ENCODE data around the gene TAF3.
A peak's percentile ranks its signal among the peaks of the same experiment; 100 is the strongest.

TAF3 gene

GRCh38 chr10:8049865-8050555, 231.7 kb downstream of the TAF3 start:
- DNase-seq = no peak

- peak; percentile 30 for DNase-seq
Observed at GRCh38 chr10:8050556-8051108, 232.3 kb downstream of the TAF3 start.

- no peak for DNase-seq
Observed at GRCh38 chr10:8051109-8051821, 233.0 kb downstream of the TAF3 start.

GRCh38 chr10:8051851-8052257, 233.5 kb downstream of the TAF3 start:
- DNase-seq = no peak

GRCh38 chr10:8052341-8052955, 234.1 kb downstream of the TAF3 start:
- DNase-seq = no peak

DNA sequence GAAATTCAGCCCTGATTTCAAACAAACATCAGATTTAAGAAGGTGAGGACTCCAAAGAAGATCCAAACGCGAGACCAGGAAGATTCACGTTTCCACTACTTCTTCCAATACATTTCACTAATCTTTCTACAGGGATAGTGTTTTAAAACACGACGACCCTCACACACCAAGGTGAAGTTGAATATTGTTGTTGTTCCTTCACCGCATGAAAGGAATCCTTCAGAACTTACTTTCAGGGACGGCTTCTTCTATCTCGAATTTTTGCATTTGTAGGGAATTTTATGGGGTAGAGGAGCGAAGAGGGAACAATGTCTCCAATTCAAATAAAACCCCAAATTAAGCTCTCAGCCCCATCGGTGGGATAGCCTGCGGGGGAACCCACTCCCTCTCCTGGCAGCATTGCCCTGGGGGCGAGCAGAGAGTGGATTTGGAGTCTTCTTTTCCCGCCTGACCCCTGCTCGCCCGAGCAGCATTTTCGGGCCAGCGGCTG, 234.7 kb downstream of the TAF3 start:
- no peak for DNase-seq

GRCh38 chr10:8053446-8054243, 235.3 kb downstream of the TAF3 start:
- peak; percentile 85 for DNase-seq

- DNase-seq = no peak
Observed at GRCh38 chr10:8054244-8054493, 235.9 kb downstream of the TAF3 start.

DNA sequence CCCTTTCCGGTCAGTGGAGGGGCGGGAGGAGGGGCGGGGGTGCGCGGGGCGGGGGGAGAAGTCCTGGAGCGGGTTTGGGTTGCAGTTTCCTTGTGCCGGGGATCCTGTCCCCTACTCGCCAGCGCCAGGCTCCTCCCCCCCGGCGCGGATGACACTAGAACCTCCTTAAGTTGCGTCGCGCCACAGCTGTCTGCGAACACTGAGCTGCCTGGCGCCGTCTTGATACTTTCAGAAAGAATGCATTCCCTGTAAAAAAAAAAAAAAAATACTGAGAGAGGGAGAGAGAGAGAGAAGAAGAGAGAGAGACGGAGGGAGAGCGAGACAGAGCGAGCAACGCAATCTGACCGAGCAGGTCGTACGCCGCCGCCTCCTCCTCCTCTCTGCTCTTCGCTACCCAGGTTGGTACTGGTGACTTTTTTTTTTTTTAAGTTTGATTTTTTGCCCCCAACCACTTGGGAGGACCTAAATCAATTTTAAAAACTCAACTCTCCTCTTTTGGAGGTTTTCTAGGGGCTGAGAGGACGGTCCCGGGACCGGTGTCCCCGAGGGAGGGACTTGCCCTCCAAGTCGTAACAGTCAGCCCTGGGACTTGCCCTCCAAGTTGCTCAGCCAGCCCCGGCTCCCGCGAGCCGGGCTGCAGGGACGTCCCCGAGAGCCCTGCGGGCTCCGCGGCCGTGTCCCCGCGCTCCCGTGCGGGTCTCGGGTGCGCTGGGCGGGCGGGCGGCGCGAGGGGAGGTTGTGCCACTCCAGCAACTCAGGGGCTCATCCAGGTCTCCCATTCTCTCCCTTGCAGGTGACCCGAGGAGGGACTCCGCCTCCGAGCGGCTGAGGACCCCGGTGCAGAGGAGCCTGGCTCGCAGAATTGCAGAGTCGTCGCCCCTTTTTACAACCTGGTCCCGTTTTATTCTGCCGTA, 236.4 kb downstream of the TAF3 start, which contains the start of gene GATA3:
Gene GATA3, plus strand, starts transcription at position 195 of the 914 bp plus-strand sequence. CDS start 968 bp downstream, outside the sequence.
- peak; percentile 58 for DNase-seq

DNA sequence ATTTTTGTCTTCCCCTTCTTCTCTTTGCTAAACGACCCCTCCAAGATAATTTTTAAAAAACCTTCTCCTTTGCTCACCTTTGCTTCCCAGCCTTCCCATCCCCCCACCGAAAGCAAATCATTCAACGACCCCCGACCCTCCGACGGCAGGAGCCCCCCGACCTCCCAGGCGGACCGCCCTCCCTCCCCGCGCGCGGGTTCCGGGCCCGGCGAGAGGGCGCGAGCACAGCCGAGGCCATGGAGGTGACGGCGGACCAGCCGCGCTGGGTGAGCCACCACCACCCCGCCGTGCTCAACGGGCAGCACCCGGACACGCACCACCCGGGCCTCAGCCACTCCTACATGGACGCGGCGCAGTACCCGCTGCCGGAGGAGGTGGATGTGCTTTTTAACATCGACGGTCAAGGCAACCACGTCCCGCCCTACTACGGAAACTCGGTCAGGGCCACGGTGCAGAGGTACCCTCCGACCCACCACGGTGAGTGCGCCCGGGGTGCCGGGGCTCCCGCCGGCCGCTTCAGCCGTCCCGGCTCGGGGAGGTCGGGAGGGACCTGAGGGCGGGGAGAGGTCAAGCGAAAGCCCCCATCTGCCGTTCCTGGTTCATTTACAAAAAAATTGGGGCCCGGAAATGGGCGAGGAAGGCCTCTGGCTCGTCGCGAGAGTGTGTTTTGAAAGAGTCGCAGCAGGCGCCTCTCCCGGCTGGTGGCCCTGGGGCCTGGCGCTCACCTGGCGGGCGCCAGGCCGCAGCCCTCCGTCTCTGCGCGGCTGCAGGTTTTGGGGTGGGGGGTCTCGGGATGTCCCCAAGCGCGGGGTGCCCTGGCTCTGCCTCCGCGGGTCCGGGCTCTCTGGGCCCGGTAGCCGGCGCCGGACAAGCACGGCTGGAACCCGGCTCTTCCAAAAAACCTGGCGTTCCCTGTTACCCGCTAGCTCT, 237.4 kb downstream of the TAF3 start:
- DNase-seq = no peak

GRCh38 chr10:8056378-8056777, 238.1 kb downstream of the TAF3 start:
- no peak for DNase-seq

- DNase-seq = no peak
Observed at GRCh38 chr10:8056871-8057331, 238.6 kb downstream of the TAF3 start.

GRCh38 chr10:8057636-8058273, 239.4 kb downstream of the TAF3 start:
- DNase-seq = no peak

DNA sequence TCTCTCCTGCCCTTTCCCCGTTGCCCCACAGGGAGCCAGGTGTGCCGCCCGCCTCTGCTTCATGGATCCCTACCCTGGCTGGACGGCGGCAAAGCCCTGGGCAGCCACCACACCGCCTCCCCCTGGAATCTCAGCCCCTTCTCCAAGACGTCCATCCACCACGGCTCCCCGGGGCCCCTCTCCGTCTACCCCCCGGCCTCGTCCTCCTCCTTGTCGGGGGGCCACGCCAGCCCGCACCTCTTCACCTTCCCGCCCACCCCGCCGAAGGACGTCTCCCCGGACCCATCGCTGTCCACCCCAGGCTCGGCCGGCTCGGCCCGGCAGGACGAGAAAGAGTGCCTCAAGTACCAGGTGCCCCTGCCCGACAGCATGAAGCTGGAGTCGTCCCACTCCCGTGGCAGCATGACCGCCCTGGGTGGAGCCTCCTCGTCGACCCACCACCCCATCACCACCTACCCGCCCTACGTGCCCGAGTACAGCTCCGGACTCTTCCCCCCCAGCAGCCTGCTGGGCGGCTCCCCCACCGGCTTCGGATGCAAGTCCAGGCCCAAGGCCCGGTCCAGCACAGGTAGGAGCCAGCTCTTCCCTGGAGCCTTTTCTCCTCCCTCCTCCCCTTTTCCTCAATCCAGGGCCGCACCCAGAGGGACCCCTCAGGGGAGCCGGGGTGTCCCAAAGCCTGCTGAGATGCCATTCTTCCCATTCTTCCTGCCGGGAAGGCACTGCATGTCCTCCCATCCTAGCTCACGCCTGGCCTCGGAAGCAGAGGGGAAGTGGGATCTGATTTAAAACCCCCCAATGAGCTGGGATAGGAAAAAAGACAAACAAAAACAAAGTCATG, 240.2 kb downstream of the TAF3 start:
- no peak for DNase-seq

DNA sequence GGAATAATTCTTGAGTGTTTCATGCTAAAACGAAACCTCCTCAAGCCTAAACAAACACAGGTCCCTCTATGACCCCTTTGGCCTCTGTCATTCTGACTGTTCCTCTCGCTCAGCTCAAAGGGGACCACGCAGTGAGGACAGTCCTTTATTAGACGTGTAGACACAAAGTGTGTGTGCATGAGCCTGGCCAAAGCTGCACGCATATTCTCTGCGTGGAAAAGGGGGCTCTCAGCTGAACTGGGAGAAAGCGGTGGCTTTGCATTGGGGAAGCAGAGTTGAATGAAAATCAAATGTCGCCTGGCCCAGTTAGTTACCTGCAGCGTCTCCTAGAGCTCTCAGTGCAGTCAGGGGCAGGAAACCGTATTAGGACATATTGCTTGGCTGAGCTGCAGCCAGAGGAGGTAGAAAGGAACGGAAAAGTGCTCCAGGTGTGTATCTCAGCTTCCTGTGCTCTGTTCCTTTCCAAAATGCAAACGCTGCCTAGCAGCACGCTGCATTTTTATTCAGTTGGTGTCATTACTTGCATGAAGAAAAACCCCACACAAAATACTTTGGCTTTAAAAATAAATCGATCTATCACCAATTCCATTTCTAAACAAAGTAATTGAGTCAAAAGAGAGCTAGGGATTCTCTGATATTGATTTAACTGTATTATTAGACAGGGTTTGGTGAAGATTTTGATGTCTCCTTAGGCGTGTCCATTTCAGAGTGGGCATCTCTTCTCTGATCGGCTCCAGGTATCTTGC, 241.1 kb downstream of the TAF3 start:
- DNase-seq = no peak

- DNase-seq = peak; percentile 61
Observed at GRCh38 chr10:8060010-8060703, 241.9 kb downstream of the TAF3 start.

GRCh38 chr10:8060704-8061121, 242.4 kb downstream of the TAF3 start:
- no peak for DNase-seq

Measured in fibroblast of skin of right biceps (primary cell).